NCI-H1436 (cell line): ENCODE data around the gene ABLIM1.

Experiments
- DNase-seq: peaks from one replicate; lab custom pipeline; 2025; lab: John Stamatoyannopoulos, UW

ABLIM1 gene

GRCh38 chr10:114623661-114624294 is 34.3 kb downstream of the ABLIM1 start:
- no peak for DNase-seq

DNA sequence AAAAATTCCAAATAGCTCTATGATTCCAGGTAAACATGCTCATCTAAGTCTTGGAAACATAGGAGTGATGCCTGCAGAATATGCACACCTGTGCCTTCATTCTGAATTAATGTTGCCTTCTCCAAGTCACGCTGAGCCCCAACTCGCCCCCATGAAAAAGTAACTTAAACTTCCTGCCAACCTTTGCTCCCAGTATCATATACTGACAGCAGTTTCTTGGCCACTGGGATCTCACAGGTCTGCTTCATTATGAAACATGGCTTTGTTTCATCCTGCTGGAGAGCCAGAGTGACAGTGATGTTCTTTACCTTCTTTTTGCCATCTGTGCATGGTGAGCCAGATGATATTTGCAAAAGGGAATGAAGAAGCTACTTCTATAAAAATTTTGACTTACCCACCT is 34.9 kb downstream of the ABLIM1 start:
- DNase-seq: no peak

DNA sequence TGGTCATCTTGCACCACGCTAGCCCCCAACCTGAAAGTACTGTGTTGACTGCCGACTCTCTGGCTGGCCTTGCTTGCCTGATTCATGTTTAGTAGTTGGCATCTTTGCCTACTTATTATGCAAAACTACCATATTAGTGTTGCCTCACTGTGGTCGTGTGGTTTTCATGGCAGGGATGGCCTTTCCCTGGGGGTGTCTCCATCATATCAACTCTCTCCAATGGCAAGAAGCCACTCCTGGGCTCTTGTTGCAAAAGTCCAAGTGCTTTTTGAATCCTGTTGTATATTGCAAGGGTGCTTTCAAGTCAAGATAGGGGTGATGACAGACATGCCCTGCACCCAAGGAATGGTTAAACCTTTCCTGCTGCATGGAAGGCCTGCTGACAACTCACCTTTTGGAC is 39.4 kb downstream of the ABLIM1 start:
- no peak for DNase-seq

DNA sequence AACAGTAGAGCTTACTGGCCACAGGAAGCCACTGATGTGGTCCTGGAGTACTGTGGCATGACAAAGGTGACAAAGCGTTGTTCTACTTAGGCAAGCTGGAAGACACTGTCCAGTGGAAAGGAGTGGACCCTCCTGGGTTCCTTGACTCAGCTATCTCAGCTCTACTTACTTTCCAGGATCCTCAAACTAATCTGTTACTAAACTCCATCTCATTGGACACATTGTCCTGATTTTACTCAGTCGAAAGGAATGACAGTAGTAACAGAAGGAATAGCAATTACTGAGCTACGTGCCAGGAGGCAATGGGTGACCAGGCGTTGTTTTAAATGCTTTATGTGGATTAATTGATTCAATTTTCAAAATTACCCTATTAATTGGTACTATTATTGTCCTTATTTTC is 41.6 kb downstream of the ABLIM1 start:
- no peak for DNase-seq

- no peak for DNase-seq
These were observed 42.0 kb downstream of the ABLIM1 start for GRCh38 chr10:114616103-114616502.

- no peak for DNase-seq
These were observed 42.5 kb downstream of the ABLIM1 start for GRCh38 chr10:114615600-114616007.

GRCh38 chr10:114613237-114613979 is 44.7 kb downstream of the ABLIM1 start:
- DNase-seq: no peak

- no peak for DNase-seq
These were observed 46.5 kb downstream of the ABLIM1 start for GRCh38 chr10:114611617-114612016.

- no peak for DNase-seq
These were observed 48.3 kb downstream of the ABLIM1 start for GRCh38 chr10:114609518-114610426.

- no peak for DNase-seq
These were observed 50.6 kb downstream of the ABLIM1 start for GRCh38 chr10:114607358-114607998.

DNA sequence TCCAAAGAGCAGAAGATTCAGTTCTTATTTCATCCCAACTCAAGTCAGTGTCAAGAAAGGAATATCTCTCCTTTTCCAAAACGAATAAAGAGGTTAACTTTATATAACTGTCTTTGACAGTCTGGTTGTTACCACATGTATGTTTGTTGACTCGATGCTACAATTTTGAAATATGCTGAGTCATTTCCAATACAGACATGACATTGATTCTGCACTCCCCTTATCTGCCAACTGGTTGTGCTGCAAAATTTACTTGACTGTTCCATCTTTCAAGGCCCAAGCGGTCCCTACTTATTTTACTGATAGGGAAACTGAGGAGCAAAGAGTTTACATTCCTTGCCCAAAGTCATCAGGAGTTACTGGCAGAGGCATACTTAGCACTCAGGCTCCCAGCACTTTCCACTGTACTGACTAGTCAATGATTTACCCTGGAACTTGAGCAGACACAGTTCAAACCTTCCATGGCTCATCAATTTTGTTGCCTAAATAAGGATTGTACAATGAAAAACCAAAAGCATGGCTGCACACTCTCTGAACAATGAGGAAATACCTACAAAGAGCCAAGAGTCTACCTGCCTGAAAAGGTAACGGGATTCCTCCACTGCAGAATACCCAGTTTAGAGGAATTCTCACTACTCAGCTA is 52.8 kb downstream of the ABLIM1 start:
- DNase-seq: no peak

DNA sequence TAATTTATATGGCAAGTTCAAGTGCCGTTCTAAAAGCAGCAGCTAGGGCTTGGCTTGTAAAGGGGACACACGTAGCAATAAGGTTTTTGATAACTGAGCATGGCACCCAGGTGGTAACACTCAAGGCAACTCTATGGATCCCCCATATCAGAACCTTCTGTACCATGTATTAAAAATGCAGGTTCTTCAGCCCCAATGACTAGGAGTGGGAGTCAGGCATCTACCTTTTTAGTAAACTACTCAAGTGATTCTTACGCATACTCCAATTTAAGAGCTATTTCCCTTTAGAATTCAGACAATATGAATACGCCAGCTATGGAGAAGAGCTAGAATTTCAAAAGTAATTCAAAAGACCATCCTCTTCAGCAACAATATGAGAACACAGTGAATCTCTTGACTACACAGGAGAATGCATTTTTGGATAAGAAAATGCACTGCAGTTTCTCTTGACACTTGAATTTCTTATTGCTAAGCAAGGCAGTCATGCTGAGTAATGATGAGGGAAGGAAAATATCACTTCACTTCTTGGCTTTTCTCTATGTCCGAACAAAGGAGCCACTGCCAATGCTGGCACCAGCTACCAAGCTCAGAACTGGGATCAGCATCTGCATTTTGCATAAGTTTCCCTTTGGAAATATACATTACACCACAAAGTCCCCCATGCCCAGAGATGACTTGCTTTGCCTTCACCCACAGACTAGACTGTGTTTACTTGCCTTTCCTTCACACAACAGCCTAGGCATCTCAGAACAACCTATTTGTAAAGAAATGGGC is 53.5 kb downstream of the ABLIM1 start:
- DNase-seq: no peak

DNA sequence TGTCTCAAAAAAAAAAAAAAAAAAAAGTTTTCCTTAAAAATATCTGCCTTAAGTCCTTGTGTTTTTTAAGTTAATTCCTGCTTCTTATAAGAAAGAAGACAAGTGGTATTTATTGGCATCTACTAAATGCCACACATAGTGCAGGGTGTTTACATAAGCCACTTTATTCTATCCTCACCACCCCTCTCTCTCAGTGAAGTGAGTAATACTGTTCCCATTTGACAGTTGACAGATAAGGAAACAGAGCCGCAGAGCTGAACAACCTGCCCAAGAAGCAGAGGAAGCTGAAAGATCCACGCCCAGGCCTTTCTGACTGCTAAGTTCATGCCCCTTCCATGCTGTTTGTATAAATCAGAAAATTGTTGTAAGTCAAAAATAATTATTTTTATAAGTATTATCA is 54.1 kb downstream of the ABLIM1 start:
- DNase-seq: no peak

DNA sequence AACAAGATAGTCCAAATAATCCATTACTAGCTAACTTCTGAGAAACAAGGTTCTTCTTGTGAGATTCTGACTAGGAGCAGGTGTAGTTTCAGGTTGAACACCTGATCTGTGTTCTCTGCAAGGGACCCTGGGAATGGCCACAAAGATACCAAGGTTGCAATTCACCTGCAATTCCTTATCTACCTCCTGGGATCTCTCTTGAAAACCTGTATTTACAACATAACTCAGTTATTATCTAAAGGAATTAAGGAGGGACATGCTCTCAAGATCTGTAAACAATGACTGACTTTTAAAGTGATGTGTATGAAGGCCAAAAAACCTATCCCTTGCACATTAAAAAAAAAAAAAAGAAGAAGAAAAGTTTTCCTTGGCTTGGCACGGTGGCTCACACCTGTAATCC is 54.8 kb downstream of the ABLIM1 start:
- no peak for DNase-seq

GRCh38 chr10:114600057-114600456 is 58.0 kb downstream of the ABLIM1 start:
- DNase-seq: no peak

DNA sequence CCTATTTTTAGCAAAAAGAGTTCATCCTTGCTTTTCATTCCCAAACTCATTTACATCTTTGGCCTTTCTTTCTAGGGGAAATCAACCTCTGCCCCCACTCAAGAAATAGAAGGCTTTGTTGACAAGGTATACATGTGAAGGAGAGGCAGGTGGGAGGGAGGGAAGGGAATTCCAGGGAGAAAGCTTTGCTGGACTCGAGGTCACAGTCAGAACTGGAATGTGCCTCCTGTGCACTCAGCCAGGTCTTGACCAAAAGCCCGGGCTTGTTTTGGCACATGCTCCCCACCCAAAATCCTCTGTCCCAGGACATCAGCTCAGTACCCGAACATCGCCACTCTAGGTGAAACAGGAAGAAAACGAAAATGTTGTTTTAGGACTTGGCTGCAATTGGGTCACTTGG is 61.3 kb downstream of the ABLIM1 start:
- no peak for DNase-seq

GRCh38 chr10:114593816-114594468 is 64.1 kb downstream of the ABLIM1 start:
- no peak for DNase-seq

- DNase-seq: no peak
These were observed 64.8 kb downstream of the ABLIM1 start for GRCh38 chr10:114593240-114593792.

- no peak for DNase-seq
These were observed 67.1 kb downstream of the ABLIM1 start for GRCh38 chr10:114590993-114591392.

DNA sequence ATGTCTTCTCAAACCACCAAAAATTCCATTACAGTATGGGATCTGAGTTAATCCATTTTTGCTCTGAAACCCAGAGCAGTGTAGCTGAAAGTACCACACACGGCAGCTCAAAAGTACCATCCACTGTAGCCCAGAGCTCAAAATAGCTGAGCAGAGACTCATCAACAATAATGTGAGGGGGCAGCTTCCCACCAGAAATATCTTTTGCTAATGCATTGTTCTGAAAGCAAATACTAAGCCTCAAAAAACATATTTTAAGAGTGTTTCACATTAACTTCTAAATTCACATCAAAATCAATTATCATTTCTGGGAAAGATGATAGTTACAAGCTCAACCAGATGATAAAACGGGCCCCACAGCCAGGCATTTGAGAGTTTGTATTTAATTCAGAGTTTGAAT is 73.7 kb downstream of the ABLIM1 start:
- DNase-seq: no peak
